ENCODE data around the gene KCNN1. TPM values are rescaled to one million over a fixed set of nuclear protein-coding genes. Genes with fewer than 3 reads are reported as not detected.

Gene KCNN1
- total RNA-seq, 1 donor from 2014 or later, result not detected

- H3K4me3 ChIP-seq (ENCODE audit: low read depth, low read length), result no peak overlapping the region
- DNase-seq (ENCODE audit: low read depth), result no peak
- TF ChIP-seq CTCF (conservative IDR thresholded peaks at IDR 0.05; ENCODE audit: low read depth, low read length), result no peak
These were observed 5.3 kb downstream of the KCNN1 start for GRCh38 chr19:17972230-17972629.

- TF ChIP-seq CTCF (conservative IDR thresholded peaks at IDR 0.05; ENCODE audit: low read depth, low read length), result no peak
- no peak for DNase-seq (ENCODE audit: low read depth)
- H3K4me3 ChIP-seq (ENCODE audit: low read depth, low read length), result no peak overlapping the region
These were observed 6.9 kb downstream of the KCNN1 start for GRCh38 chr19:17973759-17974158.

- no peak overlapping the region for H3K4me3 ChIP-seq (ENCODE audit: low read depth, low read length)
- TF ChIP-seq CTCF (conservative IDR thresholded peaks at IDR 0.05; ENCODE audit: low read depth, low read length), result no peak
- DNase-seq (ENCODE audit: low read depth), result no peak
These were observed 7.6 kb downstream of the KCNN1 start for GRCh38 chr19:17974551-17974950.

GRCh38 chr19:17975032-17975431, 8.1 kb downstream of the KCNN1 start:
- no peak overlapping the region for H3K4me3 ChIP-seq (ENCODE audit: low read depth, low read length)
- DNase-seq (ENCODE audit: low read depth), result no peak
- no peak for TF ChIP-seq CTCF (conservative IDR thresholded peaks at IDR 0.05; ENCODE audit: low read depth, low read length)

- TF ChIP-seq CTCF (conservative IDR thresholded peaks at IDR 0.05; ENCODE audit: low read depth, low read length), result no peak
- no peak overlapping the region for H3K4me3 ChIP-seq (ENCODE audit: low read depth, low read length)
- no peak for DNase-seq (ENCODE audit: low read depth)
These were observed 10.1 kb downstream of the KCNN1 start for GRCh38 chr19:17977021-17977420.

- DNase-seq (ENCODE audit: low read depth), result no peak
- no peak for TF ChIP-seq CTCF (conservative IDR thresholded peaks at IDR 0.05; ENCODE audit: low read depth, low read length)
- H3K4me3 ChIP-seq (ENCODE audit: low read depth, low read length), result no peak overlapping the region
These were observed 10.6 kb downstream of the KCNN1 start for GRCh38 chr19:17977488-17977887.

GRCh38 chr19:17981611-17982010, 14.7 kb downstream of the KCNN1 start:
- DNase-seq (ENCODE audit: low read depth), result no peak
- H3K4me3 ChIP-seq (ENCODE audit: low read depth, low read length), result no peak overlapping the region
- TF ChIP-seq CTCF (conservative IDR thresholded peaks at IDR 0.05; ENCODE audit: low read depth, low read length), result no peak
